Activated CD8-positive, alpha-beta memory T cell treated with anti-CD3 and anti-CD28 coated beads for 48 hours (primary cell): ENCODE data around the gene ENTPD1.
"Not testable (repeated sequence)": the region's sequence is repeated elsewhere in the genome, so short reads cannot be mapped to it uniquely, and the experiment has no call there.

Source experiments
- DNase-seq, 3 experiments: peaks; one replicate each; pipeline ENCODE4 v3.0.0-alpha.2; 2020; ENCODE audit warnings: low read depth in 2 of 3, low spot score in 2 of 3

ENTPD1 gene

GRCh38 chr10:95758351-95759025 is 2.5 kb downstream of the ENTPD1 start:
- DNase-seq, result no peak

- DNase-seq, result no peak
Observed at GRCh38 chr10:95759233-95759826, 3.4 kb downstream of the ENTPD1 start.

- no peak for DNase-seq
Observed at GRCh38 chr10:95761939-95762492, 6.1 kb downstream of the ENTPD1 start.

- DNase-seq, result no peak
Observed at GRCh38 chr10:95767884-95768556, 12.1 kb downstream of the ENTPD1 start.

- DNase-seq, result no peak
Observed at GRCh38 chr10:95770084-95770720, 14.2 kb downstream of the ENTPD1 start.

GRCh38 chr10:95773454-95773853 is 17.5 kb downstream of the ENTPD1 start:
- not testable (repeated sequence) for DNase-seq

- DNase-seq, result not testable (repeated sequence)
Observed at GRCh38 chr10:95777638-95778037, 21.7 kb downstream of the ENTPD1 start.

GRCh38 chr10:95782318-95782717 is 26.4 kb downstream of the ENTPD1 start:
- no peak for DNase-seq

- no peak for DNase-seq
Observed at GRCh38 chr10:95783741-95784140, 27.8 kb downstream of the ENTPD1 start.

GRCh38 chr10:95784279-95784913 is 28.4 kb downstream of the ENTPD1 start:
- no peak for DNase-seq

GRCh38 chr10:95785317-95785716 is 29.4 kb downstream of the ENTPD1 start:
- DNase-seq, result no peak

GRCh38 chr10:95785942-95786669 is 30.1 kb downstream of the ENTPD1 start:
- DNase-seq, result no peak

GRCh38 chr10:95787447-95787846 is 31.5 kb downstream of the ENTPD1 start:
- no peak for DNase-seq

- DNase-seq, result no peak
Observed at GRCh38 chr10:95788830-95789229, 32.9 kb downstream of the ENTPD1 start.

- no peak for DNase-seq
Observed at GRCh38 chr10:95789902-95790301, 33.9 kb downstream of the ENTPD1 start.

- DNase-seq, result no peak
Observed at GRCh38 chr10:95790982-95791381, 35.0 kb downstream of the ENTPD1 start.

GRCh38 chr10:95791425-95791979 is 35.5 kb downstream of the ENTPD1 start:
- DNase-seq, result no peak

GRCh38 chr10:95792211-95792780 is 36.3 kb downstream of the ENTPD1 start:
- DNase-seq, result no peak

GRCh38 chr10:95792874-95793285 is 36.9 kb downstream of the ENTPD1 start:
- no peak for DNase-seq
